ENCODE measurements around the gene SNX8. TPM values are rescaled to one million over a fixed set of nuclear protein-coding genes. Genes with fewer than 3 reads are reported as not detected.
"Not testable (repeated sequence)": the region's sequence is repeated elsewhere in the genome, so short reads cannot be mapped to it uniquely, and the experiment has no call there.

Gene SNX8
- total RNA-seq, 1 experiment from 2014 or later, result 10.0 TPM

DNA sequence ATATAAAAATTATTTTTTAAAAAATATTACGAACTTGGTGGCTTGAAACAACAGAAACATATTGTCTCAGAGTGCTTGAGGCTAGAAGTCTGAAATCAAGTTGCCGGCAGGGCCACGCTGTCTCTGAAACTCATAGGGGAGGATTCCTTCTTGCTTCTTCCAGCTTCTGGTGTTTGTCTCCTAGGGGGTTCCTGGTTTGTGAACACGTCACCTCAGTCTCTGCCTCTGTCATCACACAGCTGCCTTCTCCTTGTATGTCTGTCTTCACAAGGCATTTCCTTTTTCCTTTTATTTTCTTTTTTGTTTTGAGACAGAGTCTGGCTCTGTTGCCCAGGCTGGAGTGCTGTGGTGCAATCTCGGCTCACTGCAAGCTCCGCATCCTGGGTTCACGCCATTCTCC, 12.7 kb upstream of the SNX8 start:
- no peak for DNase-seq (ENCODE audit: low read depth)

DNA sequence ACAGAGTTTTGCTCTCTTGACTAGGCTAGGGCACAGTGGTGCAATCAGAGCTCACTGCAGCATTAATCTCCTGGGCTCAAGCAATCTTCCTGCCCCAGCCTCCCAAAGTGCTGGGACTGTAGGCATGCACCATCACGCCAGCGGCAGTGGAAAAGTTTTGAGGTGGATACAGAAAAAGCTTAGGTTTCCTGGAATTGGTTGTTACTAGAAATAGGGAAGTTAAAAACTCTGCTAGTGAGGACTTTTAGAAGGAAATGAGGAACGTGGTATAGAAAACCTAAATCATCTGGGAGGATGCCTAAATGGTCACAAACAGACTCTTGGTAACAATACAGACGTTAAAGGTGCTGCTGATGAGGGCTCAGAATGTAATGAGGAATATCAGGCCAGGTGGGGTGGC, 10.9 kb upstream of the SNX8 start:
- DNase-seq (ENCODE audit: low read depth), result no peak

DNA sequence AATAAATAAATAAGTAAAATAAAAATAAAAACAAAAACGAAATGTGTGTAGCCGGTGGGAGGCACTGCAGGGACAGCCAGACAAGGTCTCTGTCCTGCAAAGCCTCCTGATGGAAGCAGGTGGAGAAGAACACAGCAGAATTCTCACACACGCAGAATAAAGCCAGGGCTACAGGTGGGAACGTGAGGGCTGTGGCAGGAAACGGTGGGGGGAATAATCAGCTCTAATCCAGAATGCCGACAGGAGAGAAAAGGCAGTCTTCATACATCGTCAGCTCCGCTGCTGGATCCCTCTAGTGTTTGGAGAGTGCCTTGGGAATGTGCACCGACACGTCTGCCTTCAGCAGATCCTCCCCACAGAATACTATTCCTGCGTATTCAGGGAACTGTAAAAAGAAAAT, 6.8 kb upstream of the SNX8 start:
- no peak for DNase-seq (ENCODE audit: low read depth)

DNA sequence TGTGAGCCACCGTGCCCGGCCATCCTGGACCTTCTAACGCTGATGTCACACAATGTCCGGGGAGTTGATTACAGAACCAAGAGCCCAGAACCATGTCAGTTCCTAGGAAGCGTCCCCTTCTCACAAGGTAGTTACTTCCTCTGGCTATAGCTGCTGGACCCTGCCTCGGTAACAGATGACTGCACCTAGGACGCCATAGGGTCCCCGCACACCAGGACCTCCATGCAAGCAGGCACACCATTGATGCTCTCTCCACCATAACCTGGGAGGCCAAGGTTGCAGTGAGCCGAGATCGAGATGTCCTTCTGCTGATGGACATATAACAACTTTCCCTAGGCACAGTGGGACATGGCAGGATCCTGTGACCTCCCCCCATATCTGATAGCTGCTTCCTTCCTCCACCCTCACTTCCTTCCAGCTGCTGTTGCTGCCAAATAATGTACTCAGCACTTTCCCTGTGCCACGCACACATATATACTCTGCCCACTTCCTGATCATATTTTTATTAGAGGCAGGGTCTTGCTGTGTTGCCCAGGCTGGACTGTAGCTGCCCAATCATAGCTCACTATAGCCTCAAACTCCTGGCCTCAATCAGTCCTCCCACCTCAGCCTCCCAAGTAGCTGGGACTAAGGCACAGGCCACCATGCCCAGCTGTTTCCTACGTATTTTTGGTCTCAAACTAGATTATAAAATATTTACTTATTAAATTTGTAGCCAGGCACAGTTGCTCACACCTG, 3.5 kb upstream of the SNX8 start:
- DNase-seq (ENCODE audit: low read depth), result no peak

DNA sequence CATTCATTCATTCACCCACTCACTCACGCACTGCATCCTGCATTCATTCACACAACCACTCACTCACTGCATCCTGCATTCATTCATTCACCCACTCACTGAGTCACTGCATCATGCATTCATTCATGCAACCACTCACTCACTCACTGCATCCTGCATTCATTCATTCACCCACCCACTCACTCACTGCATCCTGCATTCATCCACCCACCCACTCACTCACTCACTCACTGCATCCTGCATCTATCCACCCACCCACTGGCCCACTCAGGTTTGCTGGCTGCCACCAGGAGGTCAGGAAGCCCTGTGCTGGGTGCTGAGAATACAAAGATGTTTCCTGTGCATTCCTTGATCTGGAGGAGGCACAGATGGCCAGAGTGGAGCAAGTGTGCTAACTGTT, 2.3 kb upstream of the SNX8 start:
- no peak for DNase-seq (ENCODE audit: low read depth)

DNA sequence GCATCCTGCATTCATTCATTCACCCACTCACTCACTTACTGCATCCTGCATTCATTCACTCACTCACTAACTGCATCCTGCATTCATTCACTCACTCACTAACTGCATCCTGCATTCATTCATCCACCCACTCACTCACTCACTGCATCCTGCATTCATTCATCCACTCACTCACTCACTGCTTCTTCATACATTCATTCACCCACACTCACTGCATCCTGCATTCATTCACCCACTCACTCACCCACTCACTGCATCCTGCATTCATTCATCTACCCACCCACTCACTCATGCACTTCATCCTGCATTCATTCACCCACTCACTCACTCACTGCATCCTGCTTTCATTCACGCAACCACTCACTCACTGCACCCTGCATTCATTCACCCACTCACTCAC, 1.5 kb upstream of the SNX8 start:
- no peak for DNase-seq (ENCODE audit: low read depth)

DNA sequence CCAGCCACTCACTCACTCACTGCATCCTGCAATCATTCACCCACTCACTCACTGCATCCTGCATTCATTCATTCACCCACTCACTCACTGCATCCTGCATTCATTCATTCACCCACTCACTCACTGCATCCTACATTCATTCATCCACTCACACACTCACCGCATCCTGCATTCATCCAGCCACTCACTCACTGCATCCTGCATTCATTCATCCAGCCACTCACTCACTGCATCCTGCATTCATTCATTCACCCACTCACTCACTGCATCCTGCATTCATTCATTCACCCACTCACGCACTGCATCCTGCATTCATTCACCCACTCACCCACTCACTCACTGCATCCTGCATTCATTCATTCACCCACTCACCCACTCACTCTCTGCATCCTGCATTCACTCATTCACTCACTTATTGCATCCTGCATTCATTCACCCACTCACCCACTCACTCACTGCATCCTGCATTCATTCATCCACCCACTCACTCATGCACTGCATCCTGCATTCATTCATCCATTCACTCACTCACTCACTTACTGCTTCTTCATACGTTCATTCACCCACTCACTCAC, 802 bp upstream of the SNX8 start:
- not testable (repeated sequence) for DNase-seq (ENCODE audit: low read depth)

DNA sequence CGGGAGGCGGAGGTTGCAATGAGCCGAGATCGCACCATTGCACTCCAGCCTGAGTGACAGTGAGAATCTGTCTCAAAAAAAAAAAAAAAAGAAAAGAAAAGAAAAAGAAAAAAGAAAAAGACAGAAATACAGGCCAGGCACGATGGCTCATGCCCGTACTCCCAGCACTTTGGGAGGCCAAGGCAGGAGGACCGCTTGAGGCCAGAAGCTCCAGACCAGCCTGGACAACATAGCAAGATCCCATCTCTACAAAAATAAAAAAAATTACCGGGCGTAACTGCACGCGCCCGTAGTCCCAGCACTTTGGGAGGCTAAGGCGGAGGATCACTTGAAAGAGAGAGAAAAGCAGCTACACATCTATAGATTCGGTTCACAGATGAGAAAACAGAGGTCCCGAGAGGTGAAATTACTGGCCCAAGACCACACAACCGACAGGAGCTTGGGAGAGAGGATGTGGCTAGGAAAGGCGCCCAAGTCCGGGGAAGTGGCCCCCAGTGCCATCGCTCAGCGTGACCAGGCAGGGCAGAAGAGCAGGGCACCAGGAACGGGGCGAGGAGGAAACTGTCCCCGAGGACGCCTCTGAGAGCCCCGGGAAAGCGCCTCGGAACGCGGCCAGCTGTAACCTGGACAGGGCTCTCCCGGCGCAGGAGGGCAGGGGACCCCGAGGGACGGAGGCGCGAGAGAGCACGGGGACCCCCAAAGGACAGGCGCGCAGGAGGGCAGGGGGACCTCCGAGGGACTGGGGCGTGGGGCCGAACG, 612 bp downstream of the SNX8 start:
- peak; percentile 24 for DNase-seq (ENCODE audit: low read depth)

DNA sequence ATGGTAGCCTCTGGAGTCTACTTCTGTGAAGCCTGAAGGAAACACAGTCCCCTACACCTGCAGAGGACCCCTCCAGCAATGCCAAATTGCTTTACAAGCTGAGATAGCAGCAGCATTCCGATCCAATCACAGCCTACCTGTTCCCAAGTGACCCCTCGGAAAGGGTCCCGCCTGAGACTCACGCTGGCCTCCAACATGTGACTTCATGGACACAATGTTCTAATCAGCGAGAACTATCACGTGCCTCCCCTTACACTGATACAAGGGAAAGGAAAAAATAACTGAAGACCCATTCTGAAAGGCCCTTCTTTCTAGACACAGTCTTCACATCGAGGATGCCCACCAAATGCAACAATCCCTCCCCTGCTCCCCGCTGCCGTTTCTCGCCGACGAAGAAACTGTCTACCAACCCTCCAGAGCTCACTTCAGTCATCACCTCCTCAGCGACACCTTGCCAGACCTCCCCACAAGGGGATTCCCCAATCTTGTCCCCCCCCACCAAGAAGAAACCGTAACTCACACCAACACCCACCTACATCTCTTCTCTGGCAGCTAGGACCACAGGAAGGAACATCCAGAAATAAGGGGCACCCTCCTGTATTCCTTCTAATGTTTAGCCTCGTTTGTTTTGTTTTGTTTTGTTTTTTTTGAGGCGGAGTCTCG, 1.8 kb downstream of the SNX8 start:
- DNase-seq (ENCODE audit: low read depth), result no peak

DNA sequence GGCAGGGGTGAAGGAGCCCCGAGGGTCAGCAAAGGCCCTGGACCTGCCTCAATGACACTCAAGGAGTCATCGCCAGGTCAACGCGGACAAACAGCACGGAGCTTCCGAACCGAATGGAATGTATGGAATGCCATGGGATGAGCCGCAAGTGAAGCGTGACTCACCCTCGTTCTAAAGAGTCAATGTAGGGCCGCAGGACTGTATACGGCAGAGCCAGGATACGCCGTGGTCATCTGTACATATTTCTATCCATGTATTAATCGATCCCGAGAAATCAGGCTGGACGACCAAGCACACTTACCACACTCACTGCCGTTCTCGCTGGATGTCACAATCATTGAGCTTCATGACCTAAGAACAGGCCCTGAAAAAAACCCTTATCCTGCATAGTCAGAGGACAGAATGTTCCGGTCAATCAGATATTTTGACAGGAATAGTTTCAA, 4.3 kb downstream of the SNX8 start:
- peak; percentile 37 for DNase-seq (ENCODE audit: low read depth)

DNA sequence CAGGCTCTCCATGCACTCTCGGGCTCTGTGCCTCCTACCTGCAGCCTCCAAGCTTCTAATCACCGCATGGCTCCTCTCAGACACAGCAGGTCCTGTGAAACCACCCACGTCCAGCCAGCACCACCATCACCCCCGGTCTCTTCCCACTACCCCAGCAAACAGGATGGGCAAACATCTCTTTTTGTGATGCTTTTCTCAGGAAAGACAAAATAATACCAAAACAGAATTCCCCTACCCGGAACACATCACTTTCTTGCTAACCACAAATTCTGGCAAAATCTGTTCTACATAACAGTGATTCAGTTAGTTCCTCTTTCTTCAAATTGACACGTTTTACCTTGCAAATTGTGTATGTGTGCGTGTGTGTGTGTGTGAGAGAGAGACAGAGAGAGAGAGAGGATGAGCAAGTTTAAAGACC, 6.5 kb downstream of the SNX8 start:
- no peak for DNase-seq (ENCODE audit: low read depth)

DNA sequence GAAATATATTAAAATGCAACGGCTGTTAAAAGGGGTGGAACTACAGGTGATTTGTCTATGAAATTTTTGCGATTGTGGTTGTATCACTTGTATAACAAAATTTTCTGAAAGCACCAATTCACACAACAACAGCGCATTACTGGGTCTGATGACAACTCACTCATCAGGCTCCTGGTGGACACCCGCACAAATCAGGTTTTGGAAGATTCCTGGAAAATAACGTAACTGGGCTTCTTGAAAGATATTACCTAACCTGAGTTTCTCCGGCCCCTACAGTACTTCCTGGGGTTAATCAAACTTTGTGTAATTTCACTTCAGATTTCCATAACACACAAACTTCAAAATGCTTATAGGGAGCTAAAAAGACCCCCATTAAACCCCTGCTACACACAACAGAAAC, 7.6 kb downstream of the SNX8 start:
- no peak for DNase-seq (ENCODE audit: low read depth)

DNA sequence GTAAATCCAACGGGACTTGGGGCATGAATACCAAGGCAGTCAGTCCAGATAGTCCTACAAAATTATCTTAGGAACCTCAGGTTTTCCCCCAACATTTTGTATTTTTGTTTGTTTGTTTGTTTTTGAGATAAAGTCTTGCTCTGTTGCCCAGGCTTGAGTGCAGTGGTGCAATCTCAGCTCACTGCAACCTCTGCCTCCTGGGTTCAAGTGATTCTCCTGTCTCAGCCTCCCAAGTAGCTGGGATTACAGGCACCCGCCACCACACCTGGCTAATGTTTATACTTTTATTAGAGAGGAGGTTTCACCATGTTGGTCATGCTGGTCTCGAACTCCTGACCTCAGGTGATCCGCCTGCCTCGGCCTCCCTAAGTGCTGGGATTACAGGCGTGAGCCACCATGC, 9.0 kb downstream of the SNX8 start:
- DNase-seq (ENCODE audit: low read depth), result not testable (repeated sequence)

DNA sequence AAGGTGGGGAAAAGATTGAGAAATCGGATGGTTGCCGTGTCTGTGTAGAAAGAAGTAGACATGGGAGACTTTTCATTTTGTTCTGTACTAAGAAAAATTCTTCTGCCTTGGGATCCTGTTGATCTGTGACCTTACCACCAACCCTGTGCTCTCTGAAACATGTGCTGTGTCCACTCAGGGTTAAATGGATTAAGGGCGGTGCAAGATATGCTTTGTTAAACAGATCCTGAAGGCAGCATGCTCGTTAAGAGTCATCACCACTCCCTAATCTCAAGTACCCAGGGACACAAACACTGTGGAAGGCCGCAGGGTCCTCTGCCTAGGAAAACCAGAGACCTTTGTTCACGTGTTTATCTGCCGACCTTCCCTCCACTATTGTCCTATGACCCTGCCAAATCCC, 10.7 kb downstream of the SNX8 start:
- not testable (repeated sequence) for DNase-seq (ENCODE audit: low read depth)

DNA sequence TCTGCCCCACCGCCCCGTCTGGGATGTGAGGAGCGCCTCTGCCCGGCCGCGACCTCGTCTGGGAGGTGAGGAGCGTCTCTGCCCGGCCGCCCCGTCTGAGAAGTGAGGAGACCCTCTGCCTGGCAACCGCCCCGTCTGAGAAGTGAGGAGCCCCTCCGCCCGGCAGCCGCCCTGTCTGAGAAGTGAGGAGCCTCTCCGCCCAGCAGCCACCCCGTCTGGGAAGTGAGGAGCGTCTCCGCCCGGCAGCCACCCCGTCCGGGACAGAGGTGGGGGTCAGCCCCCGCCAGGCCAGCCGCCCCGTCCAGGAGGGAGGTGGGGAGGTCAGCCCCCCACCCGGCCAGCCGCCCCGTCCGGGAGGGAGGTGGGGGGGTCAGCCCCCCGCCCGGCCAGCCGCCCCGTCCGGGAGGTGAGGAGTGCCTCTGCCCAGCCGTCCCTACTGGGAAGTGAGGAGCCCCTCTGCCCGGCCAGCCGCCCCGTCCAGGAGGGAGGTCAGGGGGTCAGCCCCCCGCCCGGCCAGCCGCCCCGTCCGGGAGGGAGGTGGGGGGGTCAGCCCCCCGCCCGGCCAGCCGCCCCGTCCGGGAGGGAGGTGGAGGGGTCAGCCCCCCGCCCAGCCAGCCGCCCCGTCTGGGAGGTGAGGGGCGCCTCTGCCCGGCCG, 11.4 kb downstream of the SNX8 start:
- DNase-seq (ENCODE audit: low read depth), result not testable (repeated sequence)

DNA sequence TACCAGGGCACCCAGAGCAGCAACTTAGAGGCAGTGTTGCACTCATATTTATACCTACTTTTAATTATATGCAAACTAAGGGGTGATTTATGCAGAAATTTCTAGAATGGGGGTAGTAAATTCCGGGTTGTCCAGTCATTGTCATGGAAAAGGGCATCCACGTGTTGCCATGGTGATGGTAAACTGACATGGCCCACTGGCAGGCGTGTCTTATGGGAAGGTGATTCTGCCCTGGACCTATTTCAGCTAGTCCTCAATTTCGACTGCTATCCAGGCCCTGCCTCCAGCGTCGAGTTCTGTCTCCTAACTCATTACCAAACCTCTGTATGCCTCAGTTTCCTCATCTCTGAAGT, 12.8 kb downstream of the SNX8 start:
- peak; percentile 66 for DNase-seq (ENCODE audit: low read depth)

DNA sequence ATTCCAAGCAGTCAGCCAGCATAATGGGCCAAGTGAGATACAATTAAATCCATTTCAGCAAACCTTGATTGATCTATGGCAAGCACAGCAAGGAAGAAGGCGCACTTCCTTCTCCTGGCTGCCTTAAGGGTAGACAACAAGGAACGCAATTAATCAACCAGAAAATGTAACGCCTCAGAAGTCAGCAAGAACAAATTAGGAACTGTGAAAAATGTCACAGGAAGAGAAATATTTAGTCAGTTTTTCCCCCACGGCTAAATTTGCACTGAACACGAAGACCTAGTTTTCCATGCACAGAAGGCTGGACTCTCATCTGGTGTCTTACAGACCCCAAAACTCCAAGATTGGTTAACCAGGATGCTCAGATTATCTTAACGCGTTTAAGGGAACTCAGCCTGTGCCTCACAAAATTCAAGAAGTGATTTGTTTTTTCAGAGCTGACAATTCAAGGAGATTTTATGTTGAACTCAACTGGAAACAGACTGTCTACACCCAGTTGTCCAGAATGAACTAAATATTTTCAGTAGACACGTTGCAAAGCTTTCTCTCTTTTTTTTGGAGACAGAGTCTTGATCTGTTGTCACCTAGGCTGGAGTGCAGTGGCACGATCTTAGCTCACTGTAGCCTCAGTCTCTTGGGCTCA, 14.2 kb downstream of the SNX8 start:
- DNase-seq (ENCODE audit: low read depth), result no peak

DNA sequence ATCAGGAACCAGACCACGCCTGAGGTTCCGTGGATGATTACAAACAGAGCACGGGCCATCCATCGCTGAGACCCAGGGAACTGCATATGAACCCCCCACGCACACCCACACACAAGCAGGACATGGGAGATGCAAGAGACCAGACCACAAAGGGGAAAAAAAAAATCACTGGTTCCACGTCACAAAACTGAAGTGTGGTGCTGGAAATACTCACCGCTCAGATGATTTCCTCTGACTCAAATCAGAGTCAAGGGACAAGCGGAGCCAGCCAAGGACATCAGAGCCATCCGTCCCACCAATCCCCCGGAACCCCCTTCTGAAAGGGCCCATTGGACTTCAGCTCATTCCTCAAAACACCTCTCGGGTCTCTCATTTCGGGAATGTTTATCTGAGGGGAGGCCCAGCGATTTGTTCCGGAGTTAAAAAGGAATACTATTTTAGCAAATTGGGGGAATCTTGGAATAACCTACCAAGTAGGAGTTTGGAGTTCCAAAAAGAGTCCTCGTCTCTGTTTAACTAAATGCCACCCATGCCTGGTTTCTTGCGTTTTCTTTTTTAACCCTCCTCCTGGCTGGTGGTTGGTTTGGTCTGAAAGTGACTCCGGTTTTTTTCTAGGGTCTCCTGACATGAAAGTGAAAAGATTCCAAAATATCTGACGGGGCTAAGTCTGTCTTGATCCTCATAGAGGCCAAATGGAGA, 15.0 kb downstream of the SNX8 start:
- DNase-seq (ENCODE audit: low read depth), result no peak

DNA sequence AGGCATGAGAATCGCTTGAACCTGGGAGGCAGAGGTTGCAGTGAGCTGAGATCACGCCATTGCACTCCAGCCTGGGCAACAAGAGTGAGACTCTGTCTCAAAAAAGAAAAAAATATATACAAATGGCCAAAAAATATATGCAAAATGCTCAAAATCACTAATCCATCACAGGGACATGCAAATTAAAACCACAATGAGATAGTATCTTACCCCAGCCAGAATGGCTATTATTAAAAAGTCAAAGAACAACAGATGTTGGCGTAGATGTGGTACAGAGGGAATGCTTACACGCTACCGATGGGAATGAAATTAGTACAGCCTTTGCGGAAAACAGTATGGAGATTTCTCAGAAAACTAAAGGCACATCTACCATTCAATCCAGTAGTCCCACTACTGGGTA, 17.4 kb downstream of the SNX8 start:
- DNase-seq (ENCODE audit: low read depth), result no peak

DNA sequence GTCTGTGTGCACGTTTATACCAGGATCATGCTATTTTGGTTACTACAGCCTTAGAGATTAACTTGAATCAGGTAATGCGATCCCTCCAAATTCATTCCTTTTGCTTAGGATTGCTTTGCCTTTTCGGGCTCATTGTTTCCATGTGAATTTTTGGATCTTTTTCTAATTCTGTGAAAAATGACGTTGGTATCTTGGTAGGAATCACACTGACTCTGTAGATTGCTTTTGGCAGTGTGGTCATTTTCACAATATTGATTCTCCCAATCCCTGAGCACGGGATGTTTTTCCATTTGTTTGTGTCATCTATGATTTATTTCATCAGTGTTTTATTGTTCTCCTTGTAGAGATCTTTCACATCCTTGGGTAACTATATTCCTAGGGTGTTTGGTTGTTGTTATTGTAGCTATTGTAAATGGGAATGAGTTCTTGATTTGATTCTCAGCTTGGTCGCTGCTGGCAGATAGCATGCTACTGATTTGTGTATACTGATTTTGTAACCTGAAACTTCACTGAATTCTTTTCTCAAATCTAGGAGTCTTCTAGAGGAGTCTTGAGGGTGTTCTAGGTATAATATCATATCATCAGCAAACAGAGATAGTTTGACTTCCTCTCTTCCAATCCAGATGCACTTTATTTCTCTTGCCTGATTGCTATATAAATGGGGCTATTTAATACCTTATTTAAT, 18.2 kb downstream of the SNX8 start:
- no peak for DNase-seq (ENCODE audit: low read depth)

Measured in M059J (cell line).